Bone marrow (tissue), 2 donors: Measurements from ENCODE around the gene MDC1.

Experiments used
- DNase-seq, 2 donors: peaks; one replicate each; lab custom pipeline; 2025; lab: John Stamatoyannopoulos, UW

MDC1 gene

DNA sequence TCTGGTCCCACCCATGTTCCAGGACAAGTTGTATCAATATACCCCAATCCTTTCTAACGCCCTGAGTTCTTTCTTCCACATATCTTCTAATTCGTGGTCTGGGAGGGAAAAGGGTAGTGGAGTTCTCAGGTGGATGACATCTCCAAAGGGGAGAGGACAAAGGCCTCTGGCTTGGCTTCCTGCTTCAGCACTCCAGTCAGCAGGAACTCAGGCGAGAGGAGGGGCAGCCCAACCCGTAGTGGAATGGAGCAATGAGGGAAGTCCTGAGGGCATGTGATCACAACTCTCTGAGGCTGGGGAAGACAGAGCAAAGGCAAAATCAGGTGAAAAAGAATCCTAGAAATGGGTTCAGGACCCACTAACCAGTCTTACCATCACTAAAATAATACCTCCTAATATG, 16.7 kb downstream of the MDC1 start:
- no peak for DNase-seq

DNA sequence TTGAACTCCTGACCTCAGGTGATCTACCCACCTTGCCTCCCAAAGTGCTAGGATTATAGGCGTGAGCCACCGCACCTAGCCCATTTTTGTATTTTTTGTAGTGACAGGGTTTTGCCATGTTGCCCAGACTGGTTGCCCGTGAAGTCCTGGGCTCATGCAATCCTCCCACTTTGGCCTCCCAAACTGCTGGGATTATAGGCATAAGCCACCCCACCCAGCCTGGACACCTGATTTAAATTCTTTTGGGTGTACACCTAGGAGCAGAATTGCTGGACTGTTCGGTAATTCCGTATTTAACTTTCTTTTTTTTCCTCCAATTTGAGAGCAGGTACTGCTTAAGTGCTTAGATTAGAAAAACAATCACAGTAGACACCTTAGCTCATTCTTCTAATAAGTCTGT, 20.6 kb downstream of the MDC1 start:
- no peak for DNase-seq

GRCh38 chr6:30691208-30691847, 25.8 kb downstream of the MDC1 start:
- DNase-seq, result no peak

- DNase-seq, result peak; percentile 74
These were observed 26.5 kb downstream of the MDC1 start, which contains the start of gene NRM for GRCh38 chr6:30690403-30691207. Gene NRM (minus strand): TSS chr6:30690984. CDS start chr6:30690974, 10 bp downstream.

DNA sequence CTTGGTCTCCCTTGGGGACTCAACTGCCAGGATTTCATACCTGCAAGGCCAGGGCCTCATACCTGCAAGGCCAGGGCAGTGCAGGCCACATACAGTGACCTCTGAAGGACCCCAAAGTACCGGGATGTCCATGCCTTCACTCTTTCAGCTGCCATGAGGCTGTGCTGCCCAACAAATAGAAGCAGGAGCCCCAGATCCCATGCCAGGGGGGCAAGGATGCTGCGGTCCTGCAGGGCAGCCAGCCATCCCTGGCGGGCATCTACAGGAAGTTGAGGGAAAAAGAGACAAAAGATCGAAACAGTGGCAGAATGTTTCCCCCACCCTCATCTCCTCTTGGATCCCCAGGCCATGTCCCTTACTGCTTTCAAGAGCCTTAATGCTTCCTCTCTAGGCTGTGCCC, 27.1 kb downstream of the MDC1 start:
- DNase-seq, result no peak

GRCh38 chr6:30689022-30689865, 27.8 kb downstream of the MDC1 start:
- no peak for DNase-seq

DNA sequence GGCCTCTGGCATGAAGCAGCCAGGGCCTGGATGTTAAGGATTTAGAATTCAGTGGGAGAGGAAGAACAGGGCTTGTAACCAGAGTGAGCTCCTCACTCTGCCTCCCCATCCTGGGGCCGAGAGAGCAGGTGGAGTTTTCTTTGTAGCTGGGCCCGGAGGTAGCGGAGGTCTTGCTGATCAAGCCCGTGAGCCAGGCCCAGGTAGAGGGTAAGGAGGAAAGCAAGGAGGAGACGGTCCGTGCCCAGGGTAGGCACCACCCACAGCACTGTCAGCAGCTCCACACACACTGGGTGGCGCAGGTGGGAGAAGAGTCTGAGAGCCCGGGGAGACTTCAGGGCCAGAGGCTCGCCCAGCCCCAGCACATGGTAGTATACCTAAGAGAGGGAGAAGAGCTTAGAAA, 28.5 kb downstream of the MDC1 start:
- DNase-seq, result no peak

DNA sequence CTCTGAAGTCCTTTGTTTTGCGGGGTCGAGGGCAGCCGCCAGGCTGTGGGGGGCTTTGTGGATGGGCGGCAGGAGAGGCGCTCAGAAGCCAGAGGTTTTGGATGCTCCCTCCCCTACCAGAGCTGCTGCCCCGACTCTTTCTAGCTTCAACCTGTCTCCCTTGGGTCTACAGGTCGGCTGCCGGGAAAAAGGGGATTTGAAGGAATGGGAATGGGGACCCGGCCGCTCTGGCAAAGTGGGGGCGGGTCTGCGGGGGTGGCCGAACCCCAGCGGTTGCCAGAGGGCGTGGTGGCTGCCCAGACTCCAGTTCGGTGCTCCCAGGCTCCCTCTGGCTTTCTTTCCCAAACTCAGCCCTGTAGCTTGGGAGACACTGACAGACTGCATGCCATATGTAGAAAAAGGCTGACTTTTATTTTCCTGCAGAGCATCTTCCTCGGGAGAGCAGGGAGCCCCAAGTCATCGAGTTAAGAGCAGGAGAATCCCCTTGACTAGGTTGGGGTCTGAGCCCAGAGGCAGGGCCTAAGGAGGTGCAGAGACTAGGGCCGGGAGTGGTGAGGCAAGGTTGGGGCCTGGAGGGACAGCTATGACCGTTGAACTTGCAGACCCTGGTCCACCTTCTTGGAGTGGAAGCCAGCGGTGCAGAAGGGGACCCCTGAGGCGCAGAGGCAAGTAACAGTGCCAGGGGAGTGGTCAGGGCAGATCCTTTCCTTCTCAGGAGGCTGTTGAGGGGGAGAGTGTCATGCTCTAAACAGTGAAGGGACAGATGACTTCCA, 29.2 kb downstream of the MDC1 start:
- no peak for DNase-seq

DNA sequence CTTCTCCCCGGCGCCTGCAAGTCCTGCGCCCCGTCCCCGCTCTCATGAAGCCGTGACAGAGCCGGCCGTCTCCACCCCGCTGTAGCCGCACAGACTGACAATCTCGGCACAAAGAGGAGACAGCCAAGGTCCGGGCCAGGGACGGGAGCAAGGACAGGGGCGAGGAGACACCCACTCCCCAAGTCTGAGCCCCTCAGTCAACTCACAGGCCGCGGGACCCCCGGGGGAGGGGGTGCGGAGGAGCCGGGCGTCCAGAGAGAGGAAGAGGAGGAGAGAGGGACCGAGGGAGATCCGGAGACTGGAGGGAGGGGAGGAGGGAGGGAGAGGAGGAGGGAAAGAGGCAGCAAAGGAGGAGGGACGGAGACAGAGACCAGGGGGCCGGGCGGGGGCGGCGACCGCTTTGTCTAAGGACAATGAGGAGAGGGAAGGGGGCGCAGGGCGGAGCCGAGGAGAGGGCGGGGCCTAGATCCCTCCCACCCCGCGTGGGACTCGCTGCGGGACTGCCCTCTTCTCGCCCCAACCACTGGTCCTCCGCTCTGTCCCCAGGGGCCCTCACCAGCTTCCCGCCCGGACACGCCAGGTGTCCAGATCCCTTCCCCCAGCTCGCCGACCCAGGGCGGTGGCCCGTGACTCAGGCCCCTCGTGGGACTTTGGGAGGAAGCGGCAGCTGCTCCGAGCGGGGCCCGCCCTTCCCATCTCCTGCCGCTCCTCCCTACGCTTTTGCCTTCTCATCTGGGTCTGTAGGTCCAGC, 30.0 kb downstream of the MDC1 start:
- peak; percentile 81 to 92 for DNase-seq

- peak; percentile 46 to 81 for DNase-seq
These were observed 30.8 kb downstream of the MDC1 start, which contains the start of gene PPP1R18 for GRCh38 chr6:30686009-30686907. Gene PPP1R18 (minus strand): TSS chr6:30686645. CDS start chr6:30686018, 627 bp downstream.

- DNase-seq, result no peak
These were observed 31.7 kb downstream of the MDC1 start for GRCh38 chr6:30685157-30686008.

- peak in 1 of 2 donors; percentile 50 for DNase-seq
These were observed 32.5 kb downstream of the MDC1 start for GRCh38 chr6:30684386-30685156.

- DNase-seq, result no peak
These were observed 33.1 kb downstream of the MDC1 start for GRCh38 chr6:30683980-30684338.

- DNase-seq, result no peak
These were observed 33.7 kb downstream of the MDC1 start for GRCh38 chr6:30683183-30683979.

DNA sequence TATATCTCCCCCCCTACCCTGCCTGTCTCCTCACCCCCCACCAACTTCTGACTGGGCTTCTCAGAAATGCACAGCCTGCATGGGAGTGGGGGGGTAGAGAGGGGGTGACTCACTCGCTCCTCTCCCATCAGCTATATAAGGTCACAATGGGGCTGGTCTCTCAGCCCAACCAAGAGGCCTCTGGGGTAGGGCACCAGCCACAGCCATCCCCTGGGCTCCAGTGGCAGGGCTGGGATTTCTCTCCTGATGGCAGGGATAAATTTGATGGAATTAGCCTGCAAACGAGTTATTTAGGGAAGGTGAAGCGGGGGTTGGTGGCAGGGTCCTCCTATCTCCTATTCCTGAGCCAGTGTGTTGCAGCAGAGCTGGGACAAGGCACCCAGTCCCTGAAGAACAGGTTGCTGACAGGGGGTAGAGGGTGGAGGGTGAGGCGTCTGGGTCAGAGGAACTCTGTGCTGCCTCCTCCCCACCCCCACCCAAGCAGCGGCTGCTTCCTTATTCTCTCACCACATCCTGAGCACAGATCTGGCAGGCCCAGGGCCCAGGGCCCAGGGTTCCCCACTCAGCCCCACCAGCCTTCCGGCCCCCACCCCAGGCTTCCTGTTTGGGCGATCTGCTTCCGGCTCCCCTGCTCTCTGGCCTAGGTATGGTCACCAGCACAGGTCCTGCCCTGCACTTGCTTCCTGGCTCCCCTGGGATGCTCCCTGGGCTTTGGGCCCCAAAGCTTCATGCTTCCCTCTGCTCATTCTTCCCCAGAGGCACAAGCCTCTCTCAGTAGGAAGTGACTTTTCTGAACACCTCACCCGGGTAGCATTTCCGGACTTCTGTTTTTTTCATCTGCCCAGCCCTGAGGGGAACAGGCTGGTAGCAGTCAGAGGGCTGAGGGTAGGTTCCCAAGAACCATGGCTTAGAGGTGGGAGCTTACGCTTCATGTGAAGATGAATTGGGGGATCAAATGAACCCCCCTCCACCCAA, 34.7 kb downstream of the MDC1 start:
- peak; percentile 76 to 99 for DNase-seq

GRCh38 chr6:30681766-30682142, 35.3 kb downstream of the MDC1 start:
- no peak for DNase-seq
